Left cardiac atrium (tissue), 4 donors: ENCODE results near the gene DDIT4. TPM values are rescaled to one million over a fixed set of nuclear protein-coding genes. Genes with fewer than 3 reads are reported as not detected.
"Not testable (repeated sequence)": the region's sequence is repeated elsewhere in the genome, so short reads cannot be mapped to it uniquely, and the experiment has no call there.

Source experiments
- ATAC-seq, 2 donors: fragments of 200-7000 bp; cut with Tn5 transposase; one replicate each; pipeline ENCODE4 v1.9.1; 2020; ENCODE audit warnings: mild to moderate bottlenecking in 2 of 2, moderate library complexity in 2 of 2
- DNase-seq: peaks from one replicate; pipeline ENCODE4 v3.0.0-alpha.2; 2020
- intact Hi-C, 2 donors: fragments of 100-400 bp; cut with DNase I; formaldehyde crosslinking; loops; one replicate each; pipeline versions ENCODE4 v1.14.1 to v1.15.1; 2022 to 2023
- long read RNA-seq: library from polyadenylated mRNA; unstranded; transcript quantifications from one replicate; pipeline ENCODE4 v2.0.0, GENCODE V29; 2021
- total RNA-seq, 2 donors: library from RNA; stranded (reverse); fragmentation: NEBNext Ultra II Directional; extraction: Animal tissue kit (Norgen Biotek cat#: 25700); gene quantifications; one replicate each; pipeline ENCODE4 v1.2.1, GENCODE V29; 2021
- donor health status: DM: no; HTN: yes; CAD: no.
- donor health status: DM: no; HTN: yes; CAD: no; lungs with severe emphysema.
- donor health status: DM: yes; HTN: yes; CAD: no.
- donor health status: Dilated cardiomyopathy.

The DDIT4 gene, protein sequence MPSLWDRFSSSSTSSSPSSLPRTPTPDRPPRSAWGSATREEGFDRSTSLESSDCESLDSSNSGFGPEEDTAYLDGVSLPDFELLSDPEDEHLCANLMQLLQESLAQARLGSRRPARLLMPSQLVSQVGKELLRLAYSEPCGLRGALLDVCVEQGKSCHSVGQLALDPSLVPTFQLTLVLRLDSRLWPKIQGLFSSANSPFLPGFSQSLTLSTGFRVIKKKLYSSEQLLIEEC
- 100 to 1,000 TPM in 1 of 2 donors, 10 to 100 TPM in 1; 88.8 to 112 TPM for total RNA-seq
- long read RNA-seq, transcript DDIT4-201 (3 exons, 1,748 nt): major isoform, 183 of 199 reads
- long read RNA-seq, partial matches to known transcripts: 0 of 199 reads
- long read RNA-seq, other reads (novel, unspliced or antisense): 12 of 199 reads

DNA sequence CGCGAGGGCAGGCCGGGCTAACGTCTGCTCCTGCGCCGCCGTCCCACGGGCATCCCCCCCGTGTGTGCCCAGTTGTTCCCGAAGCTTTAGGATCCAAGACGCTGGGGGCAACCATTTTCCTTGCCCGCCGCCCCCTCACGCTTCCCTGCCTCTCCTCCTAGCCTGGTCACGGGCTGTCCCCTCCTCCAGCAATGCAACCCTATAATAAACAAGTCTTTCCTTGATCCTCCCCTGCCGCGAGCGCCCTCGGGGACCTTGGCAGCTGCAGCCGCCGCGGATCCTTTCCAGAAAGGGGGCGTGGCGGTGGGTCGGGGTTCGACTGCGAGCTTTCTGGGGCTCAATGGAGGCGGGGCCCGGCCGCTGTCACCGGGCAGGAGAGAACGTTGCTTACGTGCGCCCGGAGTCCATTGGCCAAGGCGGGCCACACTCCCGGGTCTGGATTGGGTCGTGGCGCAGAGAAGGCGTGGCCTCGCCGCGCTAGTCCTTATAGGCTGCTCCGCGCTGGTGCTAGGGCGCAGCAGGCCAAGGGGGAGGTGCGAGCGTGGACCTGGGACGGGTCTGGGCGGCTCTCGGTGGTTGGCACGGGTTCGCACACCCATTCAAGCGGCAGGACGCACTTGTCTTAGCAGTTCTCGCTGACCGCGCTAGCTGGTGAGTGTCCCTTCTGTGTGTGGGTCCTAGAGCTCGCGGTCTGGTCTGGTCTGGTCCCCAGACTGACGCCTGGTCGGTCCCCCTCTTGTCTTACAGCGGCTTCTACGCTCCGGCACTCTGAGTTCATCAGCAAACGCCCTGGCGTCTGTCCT lies at the start of gene DDIT4:
TSS of gene DDIT4 (plus strand) at position 515 of the 803 bp plus-strand sequence. CDS start 293 bp downstream, outside the sequence.
- intact Hi-C loops: loop anchor here (2.0 to 10.0 kb wide), 4 partner anchors 19 to 56 kb away; partner anchors contain the start of genes ANAPC16 (in 1 of the 2) and ASCC1 (in 1 of the 2)
- DNase-seq: peak; percentile 100
- peak; percentile 93 for ATAC-seq

DNA sequence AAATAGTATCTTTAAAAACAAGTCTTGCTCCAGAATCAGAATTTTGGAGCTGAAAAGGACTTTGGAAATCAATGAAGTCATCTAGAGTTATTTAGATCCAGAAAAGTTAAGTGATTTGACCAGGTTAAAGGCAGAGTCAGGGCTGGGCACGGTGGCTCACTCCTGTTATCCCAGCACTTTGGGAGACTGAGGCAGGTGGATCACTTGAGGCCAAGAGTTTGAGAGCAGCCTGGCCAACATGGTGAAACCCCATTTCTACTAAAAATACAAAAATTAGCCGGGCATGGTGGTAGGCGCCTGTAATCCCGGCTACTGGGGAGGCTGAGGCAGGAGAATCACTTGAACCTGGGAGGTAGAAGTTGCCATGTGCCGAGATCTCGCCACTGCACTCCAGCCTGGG lies 49.5 kb upstream of the DDIT4 start:
- not testable (repeated sequence) for DNase-seq, ATAC-seq
- intact Hi-C loops: loop anchor here (5.0 to 10.0 kb wide), 2 partner anchors 103 to 111 kb away; no protein-coding TSS in a partner anchor

DNA sequence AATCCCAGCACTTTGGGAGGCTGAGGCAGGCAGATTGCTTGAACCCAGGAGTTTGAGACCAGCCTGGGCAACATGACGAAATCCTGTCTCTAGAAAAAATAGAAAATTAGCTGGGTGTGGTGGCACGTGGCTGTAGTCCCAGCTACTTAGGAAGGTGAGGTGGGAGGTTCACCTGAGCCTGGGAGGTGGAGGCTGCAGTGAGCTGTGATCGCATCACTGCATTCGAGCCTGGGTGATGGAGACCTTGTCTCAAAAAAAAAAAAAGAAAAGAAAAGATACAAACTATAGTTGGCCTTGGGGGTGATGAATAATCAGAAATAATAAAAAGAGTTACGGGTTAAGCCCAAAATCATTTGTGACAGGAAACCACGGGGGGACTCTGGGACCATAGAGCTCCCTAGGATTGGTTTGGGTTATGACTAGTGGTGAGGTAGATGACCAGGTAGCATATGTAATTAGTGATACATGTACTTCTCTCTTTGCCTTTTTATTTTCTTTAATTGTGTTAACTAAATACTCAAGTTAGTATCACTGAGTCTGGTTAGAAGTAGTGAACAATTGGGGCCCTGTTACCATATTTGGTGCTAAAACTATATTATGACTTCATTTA lies 47.2 kb upstream of the DDIT4 start:
- intact Hi-C loops: loop anchor here in 1 of 2 donors (10.0 kb wide), 1 partner anchor 108 kb away; no protein-coding TSS in a partner anchor
- ATAC-seq (no peak), DNase-seq (no peak)

DNA sequence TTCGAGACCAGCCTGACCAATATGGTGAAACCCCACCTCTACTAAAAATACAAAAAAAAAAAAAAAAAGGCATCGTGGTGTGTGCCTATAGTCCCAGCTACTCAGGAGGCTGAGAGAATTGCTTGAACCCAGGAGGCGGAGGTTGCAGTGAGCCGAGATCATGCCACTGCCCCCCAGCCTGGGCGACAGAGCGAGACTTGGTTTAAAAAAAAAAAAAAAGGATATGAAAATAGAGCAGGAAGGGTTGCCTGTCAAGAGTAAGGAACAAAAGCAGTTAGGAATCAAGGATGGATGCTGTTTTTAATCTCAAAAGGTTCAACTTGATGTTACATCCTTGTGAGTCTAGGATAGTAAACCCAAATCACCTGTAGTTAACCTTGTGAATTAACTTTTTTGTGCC lies 45.9 kb upstream of the DDIT4 start:
- no peak for ATAC-seq
- no peak for DNase-seq
- intact Hi-C loops: loop anchor here in 1 of 2 donors (10.0 kb wide), 1 partner anchor 107 kb away; no protein-coding TSS in a partner anchor

DNA sequence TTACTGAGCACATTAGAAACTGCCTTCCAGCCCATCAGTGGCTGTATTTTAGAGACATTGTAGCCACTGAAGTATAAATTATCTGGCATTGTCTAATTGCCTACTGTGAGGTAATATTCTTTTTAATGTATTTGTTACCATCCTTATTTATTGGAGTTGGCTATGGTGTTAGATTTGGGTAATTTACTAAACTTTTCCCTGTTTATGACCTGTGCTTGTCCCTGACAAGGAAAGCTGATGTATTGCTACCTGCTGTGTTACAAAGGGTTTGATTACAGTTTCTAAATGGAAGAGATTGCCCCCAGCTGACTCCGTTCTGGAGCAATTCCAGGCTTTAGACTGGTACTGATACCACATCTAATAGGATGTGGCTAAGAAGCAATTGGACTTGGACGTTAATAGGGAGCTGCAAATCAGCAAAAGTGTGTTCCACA lies 45.4 kb upstream of the DDIT4 start:
- ATAC-seq (no peak), DNase-seq (no peak)
- intact Hi-C loops: loop anchor here in 1 of 2 donors (10.0 kb wide), 1 partner anchor 106 kb away; no protein-coding TSS in a partner anchor

DNA sequence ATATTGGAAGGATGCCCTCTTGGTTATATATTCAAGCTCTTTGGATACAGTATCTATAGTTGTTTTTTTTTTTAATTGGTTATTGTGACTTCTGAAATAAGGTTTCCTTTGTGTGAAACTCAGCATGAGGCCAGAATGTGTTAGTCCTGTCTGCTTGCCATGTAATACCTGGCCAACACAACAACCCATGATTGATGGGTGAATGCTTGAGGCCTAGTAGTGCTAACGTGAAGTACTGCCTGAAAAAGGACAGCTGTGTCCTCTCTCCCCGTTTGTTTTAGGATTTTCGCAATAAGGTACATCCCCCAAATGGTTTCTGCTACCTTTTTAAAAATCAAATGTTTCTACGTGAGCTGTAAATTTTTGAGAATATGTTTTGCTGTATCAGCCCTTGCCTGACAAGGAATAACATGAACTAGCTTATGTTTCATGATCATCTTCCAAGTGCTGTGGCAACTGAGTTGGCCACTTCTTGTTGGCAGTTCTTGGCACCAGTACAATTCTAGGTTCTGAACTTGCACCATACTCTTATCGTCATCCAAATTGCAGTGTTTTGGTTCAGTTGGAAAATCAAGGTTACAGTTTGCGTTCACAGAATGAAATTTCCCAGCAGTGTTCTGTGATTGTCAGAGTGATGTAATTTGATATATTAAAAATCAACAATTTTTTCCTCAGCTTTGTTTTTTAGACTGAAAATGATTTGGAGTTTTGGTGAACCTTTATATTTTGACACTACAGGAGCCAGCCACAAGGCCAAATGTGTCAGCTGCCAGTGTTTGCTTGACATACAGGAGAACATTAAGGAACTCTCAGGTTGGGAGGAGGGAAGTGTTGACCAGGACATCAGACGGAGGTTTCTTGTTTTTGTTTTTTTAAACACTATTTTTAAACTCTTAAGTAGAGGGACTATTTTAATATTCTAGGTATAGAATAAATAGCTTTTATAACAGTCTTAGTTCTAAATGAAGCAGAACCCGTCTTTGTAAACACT lies 44.2 kb upstream of the DDIT4 start:
- DNase-seq: no peak
- intact Hi-C loops: loop anchor here in 1 of 2 donors (10.0 kb wide), 1 partner anchor 105 kb away; no protein-coding TSS in a partner anchor
- ATAC-seq: peak; percentile 36 to 65

DNA sequence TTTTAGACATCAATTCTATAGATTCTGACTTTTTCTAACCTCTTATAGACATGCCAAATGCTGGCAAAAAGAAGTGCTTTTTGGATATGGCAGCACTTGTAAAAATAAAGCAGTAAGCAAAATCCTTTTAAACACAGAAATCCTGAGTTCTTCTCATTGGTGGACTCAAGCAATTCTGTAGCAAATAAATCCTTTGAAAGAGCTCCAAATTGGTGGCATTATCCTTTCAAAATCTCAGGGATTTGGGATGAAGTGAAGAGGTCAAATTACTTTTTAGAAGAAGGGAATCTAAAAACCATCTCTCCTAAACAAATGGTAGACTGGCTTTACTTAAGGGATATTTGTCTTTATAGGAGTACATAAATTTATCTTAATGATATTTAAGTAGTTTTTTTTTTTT lies 40.1 kb upstream of the DDIT4 start:
- intact Hi-C loops: no loop called here
- ATAC-seq (no peak), DNase-seq (no peak)

DNA sequence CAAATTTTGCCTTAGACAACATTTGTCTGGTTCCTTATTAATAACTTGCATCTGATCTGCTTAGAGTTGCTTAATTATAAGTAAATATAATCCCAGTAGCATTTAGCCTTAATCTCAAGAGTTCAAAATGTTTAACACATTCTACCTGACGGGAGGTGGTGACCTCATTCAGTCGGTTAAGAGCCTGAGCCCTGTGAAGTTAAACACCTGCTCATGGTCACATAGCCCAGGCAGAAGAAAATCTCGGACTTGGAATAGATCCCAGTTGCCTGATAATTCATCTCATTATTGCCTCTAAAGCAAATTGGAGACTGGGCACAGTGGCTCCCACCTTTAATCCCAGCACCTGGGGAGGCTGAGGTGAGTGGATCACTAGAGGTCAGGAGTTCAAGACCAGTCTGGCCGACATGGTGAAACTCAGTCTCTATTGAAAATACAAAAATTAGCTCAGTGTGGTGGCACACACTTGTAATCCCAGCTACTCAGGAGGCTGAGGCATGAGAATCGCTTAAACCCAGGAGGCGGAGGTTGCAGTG lies 39.1 kb upstream of the DDIT4 start:
- intact Hi-C loops: no loop called here
- ATAC-seq: no peak
- no peak for DNase-seq

DNA sequence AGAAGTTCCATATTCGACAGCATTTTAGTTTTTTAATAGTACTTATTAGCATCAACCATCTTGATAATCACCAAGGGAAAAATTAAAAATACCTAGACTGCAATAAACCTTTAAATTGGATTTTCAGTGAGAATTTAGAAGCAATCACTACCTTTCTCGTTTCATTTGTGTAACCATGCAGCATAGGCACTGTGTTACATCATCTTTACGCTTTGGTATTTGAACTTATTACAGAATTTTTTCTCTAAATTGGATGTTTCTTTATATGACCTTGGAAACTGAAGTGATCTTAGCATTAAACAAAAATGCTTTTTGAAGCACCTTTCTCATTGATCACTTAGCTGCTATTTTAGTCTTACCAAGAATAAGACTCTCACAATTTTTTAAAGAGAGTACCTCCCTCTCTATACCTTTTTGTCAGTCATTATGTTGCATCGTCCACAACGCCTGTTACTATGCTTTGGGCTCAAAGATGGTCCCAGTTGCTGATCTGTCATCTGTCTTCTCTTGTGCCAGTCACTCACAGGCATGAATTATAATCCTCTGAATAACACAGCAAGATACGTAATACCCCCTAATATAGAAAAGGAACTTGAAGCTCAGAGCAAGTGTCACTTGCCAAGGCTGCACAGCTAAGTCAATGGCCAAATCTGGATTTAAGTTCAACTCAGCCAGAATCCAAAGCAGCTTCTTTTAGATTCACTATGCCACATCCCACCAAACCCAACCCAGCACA lies 38.0 kb upstream of the DDIT4 start:
- intact Hi-C loops: no loop called here
- ATAC-seq (peak; percentile 56 to 70), DNase-seq (no peak)

DNA sequence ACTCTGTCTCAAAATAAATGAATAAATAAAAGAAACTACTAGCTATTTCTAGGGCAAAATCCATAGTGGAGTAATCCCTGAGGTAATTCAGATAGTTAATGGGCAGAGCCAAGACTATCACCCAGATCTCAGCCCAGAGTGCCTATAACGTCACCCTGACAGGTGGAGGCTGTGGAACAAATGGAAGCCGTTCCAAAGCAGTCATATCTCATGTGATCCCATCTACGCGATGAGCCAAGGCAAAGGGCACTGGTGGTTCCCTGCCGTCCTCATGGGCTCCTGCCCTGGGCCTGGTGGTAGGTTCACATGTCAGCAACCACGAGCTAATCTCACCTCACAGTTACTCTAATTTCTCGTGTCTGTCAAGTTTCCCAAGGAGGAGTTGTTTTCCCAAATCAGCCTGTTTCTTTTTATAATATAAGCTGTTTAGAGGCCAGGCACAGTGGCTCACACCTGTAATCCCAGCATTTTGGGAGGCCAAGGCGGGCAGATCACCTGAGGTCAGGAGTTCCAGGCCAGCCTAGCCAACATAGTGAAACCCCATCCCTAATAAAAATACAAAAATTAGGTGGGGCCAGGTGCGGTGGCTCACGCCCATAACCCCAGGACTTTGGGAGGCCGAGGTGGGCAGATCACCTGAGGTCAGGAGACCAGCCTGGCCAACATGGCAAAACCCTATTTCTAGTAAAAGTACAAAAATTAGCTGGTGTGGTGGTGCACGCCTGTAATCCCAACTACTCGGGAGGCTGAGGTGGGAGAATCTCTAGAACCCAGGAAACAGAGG lies 35.1 kb upstream of the DDIT4 start:
- ATAC-seq (no peak), DNase-seq (no peak)
- intact Hi-C loops: no loop called here

DNA sequence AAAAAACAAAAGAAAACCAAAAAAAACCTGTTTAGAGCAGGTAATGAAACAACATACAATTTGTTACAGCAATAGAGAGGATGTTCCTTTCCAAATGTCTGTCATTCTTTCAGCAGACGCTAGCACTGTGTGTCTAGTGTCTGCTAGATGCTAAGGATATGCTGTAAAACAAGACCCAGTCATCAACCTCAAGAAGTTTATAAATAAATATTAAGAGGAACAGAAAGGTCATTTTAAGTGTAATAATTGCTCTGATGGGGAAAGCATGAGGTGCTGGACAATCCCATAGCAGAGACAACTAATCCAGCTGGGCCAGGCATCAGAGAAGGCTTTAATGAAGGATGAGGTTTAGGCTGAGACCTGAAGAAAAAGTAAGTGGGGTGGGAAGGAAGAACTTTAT lies 34.3 kb upstream of the DDIT4 start:
- DNase-seq (no peak), ATAC-seq (no peak)
- intact Hi-C loops: no loop called here

DNA sequence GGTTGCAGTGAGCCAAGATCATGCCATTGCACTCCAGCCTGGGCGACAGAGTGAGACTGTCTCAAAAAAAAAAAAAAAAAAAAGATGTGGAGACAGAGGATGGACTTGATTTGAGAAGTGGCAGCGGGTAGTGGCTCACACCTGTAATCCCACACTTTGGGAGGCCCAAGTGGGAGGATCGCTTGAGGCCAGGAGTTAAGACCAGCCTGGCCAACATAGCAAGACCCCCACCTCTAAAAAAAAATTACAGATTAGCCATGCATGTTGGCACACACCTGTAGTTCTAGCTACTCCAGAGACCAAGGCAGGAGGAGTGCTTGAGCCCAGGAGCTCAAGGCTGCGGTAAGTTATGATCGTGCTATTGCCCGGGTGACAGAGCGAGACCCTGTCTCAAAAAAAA lies 33.4 kb upstream of the DDIT4 start:
- intact Hi-C loops: loop anchor here in 1 of 2 donors (5.0 kb wide), 1 partner anchor 87 kb away; no protein-coding TSS in a partner anchor
- DNase-seq (no peak), ATAC-seq (no peak)

DNA sequence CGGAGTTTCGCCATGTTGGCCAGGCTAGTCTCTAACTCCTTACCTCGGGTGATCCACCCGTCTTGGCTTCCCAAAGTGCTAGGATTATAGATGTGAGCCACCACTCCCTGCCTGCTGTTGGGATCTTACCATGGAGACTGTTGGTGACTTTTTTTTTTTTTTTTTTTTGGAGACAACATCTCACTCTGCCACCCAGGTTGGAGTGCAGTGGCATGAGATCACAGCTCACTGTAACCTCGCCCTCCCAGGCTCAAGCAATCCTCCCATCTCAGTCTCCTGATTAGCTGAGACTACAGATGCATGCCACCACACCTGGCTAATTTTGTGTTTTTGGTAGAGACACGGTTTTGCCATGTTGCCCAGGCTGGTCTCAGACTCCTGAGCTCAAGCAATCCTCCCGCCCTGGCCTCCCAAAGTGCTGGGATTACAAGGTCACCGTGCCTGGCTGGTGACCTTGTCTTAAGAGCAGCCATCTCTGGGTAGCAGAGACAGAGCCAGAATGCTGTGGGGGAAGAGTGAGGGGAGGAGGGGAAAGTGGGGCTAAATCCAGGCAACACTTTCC lies 32.0 kb upstream of the DDIT4 start:
- ATAC-seq (no peak), DNase-seq (no peak)
- intact Hi-C loops: loop anchor here in 1 of 2 donors (5.0 kb wide), 1 partner anchor 86 kb away; no protein-coding TSS in a partner anchor

DNA sequence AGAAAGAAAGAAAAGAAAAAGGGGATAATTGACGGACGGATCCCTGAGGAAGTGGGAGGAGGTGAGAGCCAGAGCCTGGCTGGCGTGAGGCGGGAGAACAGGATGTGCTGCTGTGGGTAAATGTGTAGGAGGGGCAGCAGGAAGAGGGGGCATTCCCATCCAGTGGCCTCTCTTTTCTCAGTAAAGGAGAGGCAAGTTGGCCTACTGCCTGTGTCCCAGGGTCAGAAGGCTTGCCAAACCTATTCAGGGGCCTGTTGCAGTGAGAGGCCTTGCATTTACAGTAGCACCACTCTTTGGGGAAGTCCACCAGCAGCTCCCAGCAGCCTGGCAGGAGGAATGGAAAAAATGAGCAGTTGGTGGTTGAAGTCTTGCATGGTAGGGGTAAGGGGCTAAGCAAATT lies 31.0 kb upstream of the DDIT4 start:
- intact Hi-C loops: loop anchor here in 1 of 2 donors (5.0 kb wide), 1 partner anchor 85 kb away; no protein-coding TSS in a partner anchor
- ATAC-seq (peak; percentile 69 to 76), DNase-seq (peak; percentile 76)

DNA sequence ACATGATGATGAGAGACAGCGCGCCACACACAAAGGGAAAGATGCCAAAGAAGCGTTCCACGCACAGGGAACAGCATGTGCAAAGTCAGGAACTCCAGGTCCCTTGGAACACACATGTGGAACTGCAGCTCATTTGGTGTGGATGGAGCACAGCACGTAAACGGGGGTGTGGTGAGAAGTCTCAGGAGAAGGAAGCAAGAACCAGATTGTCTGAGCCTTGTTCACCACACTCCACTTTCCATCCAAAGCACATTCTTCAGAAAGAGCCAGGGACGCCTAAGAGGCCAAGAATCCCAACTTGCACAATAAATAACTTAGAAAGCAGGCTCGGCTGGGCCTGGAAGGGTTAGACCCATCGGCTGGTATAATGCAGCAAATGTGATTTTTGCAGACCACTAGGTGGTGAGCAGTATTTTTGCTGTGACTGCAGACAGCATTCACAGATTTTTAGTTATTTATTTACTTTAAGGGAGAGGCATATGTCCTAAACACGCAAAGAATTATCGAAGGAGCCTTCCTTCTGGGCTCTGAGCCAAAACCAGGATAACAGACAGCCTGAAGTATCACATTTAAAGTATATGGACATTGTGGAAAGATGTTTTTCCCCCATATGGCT lies 29.8 kb upstream of the DDIT4 start:
- ATAC-seq: peak; percentile 11 to 34
- intact Hi-C loops: loop anchor here in 1 of 2 donors (5.0 kb wide), 1 partner anchor 83 kb away; no protein-coding TSS in a partner anchor
- DNase-seq: peak; percentile 65
